Stimulated activated CD4-positive, alpha-beta T cell treated with anti-CD3 and anti-CD28 coated beads, Interleukin-12 subunit alpha, Interleukin-12 subunit beta, amount 100 ng/mL, for 48 hours (primary cell): ENCODE data around the gene MSH4.
"Not testable (repeated sequence)": the region's sequence is repeated elsewhere in the genome, so short reads cannot be mapped to it uniquely, and the experiment has no call there.

Experiments used
- DNase-seq, 3 donors: peaks; one replicate each; pipeline ENCODE4 v3.0.0-alpha.2; 2020; ENCODE audit warnings: low read depth in 2 of 3, low spot score in 1 of 3

MSH4 gene

GRCh38 chr1:75795703-75796193 lies 934 bp upstream of the MSH4 start:
- DNase-seq, result no peak

- DNase-seq, result no peak
These were observed 549 bp downstream of the MSH4 start for GRCh38 chr1:75797273-75797588.

- no peak for DNase-seq
These were observed 1.0 kb downstream of the MSH4 start for GRCh38 chr1:75797606-75798216.

GRCh38 chr1:75801480-75801879 lies 4.8 kb downstream of the MSH4 start:
- DNase-seq, result not testable (repeated sequence)

- no peak for DNase-seq
These were observed 12.2 kb downstream of the MSH4 start for GRCh38 chr1:75808921-75809320.

- not testable (repeated sequence) for DNase-seq
These were observed 13.4 kb downstream of the MSH4 start for GRCh38 chr1:75810113-75810512.

- no peak for DNase-seq
These were observed 14.7 kb downstream of the MSH4 start for GRCh38 chr1:75811211-75811981.

- DNase-seq, result no peak
These were observed 15.4 kb downstream of the MSH4 start for GRCh38 chr1:75812065-75812464.

GRCh38 chr1:75823596-75823995 lies 26.9 kb downstream of the MSH4 start:
- not testable (repeated sequence) for DNase-seq

GRCh38 chr1:75836528-75837100 lies 39.9 kb downstream of the MSH4 start:
- DNase-seq, result no peak

- DNase-seq, result no peak
These were observed 41.4 kb downstream of the MSH4 start for GRCh38 chr1:75838079-75838478.

GRCh38 chr1:75841421-75841820 lies 44.7 kb downstream of the MSH4 start:
- no peak for DNase-seq

- DNase-seq, result no peak
These were observed 48.9 kb downstream of the MSH4 start for GRCh38 chr1:75845576-75845975.

GRCh38 chr1:75855010-75855409 lies 58.3 kb downstream of the MSH4 start:
- no peak for DNase-seq

- no peak for DNase-seq
These were observed 59.1 kb downstream of the MSH4 start for GRCh38 chr1:75855734-75856133.

GRCh38 chr1:75861831-75862230 lies 65.1 kb downstream of the MSH4 start:
- DNase-seq, result no peak

GRCh38 chr1:75870951-75871350 lies 74.3 kb downstream of the MSH4 start:
- no peak for DNase-seq

- DNase-seq, result no peak
These were observed 83.3 kb downstream of the MSH4 start for GRCh38 chr1:75879985-75880384.

GRCh38 chr1:75884437-75884836 lies 87.8 kb downstream of the MSH4 start:
- no peak for DNase-seq

GRCh38 chr1:75901371-75901770 lies 104.7 kb downstream of the MSH4 start:
- no peak for DNase-seq

GRCh38 chr1:75908717-75909152 lies 112.1 kb downstream of the MSH4 start:
- DNase-seq, result no peak

GRCh38 chr1:75916834-75917233 lies 120.2 kb downstream of the MSH4 start:
- no peak for DNase-seq
